ENCODE data around the gene MAFG. TPM values are rescaled to one million over a fixed set of nuclear protein-coding genes. Genes with fewer than 3 reads are reported as not detected.

MAFG gene
- total and polyA plus RNA-seq, 2 of the 13 experiments (the other 11 are each of a cell fraction or from before 2014, with no cell fraction given): 14.5 to 20.0 TPM

DNA sequence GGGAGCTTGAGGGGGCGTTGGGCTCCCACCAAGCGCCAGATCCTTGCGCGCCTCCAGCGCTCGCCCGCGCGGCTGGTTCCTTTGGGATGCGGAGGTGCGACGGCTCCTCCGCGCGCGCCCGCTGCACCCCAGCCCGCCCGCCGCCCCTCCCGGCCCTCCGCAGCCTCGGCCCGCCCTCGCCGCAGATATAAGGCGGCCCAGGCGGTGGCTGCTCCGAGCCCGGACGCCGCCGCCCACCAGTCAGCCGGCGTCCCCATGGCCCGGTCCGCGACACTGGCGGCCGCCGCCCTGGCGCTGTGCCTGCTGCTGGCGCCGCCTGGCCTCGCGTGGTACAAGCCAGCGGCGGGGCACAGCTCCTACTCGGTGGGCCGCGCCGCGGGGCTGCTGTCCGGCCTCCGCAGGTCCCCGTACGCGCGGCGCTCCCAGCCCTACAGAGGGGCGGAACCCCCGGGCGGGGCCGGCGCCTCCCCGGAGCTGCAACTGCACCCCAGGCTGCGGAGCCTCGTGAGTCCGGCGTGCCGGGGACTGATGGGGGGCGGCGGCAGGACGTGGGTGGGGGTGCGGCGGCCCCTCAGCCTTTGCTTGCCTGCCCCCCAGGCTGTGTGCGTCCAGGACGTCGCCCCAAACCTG is 25.4 kb downstream of the MAFG start, which contains the start of gene NPB (continued):
- TF ChIP-seq SP5 (CRISPR knock-in tag; IDR thresholded peaks at IDR 0.05; ENCODE audit: borderline replicate concordance, low read depth): no peak
- TF ChIP-seq KDM2A (CRISPR knock-in tag; IDR thresholded peaks at IDR 0.05; ENCODE audit: borderline replicate concordance, low read depth): no peak
- no peak for TF ChIP-seq DMAP1 (CRISPR knock-in tag; IDR thresholded peaks at IDR 0.05)
- no peak for TF ChIP-seq ZNF720 (CRISPR knock-in tag; IDR thresholded peaks at IDR 0.05)
- no peak; the same call in 1 of the 2 replicates for TF ChIP-seq DZIP1 (CRISPR knock-in tag; IDR thresholded peaks at IDR 0.05)
- TF ChIP-seq NFE2 (CRISPR knock-in tag; IDR thresholded peaks at IDR 0.05): no peak
- TF ChIP-seq FOXM1 (CRISPR knock-in tag; IDR thresholded peaks at IDR 0.05): no peak
- no peak for TF ChIP-seq PAWR (CRISPR knock-in tag; IDR thresholded peaks at IDR 0.05; ENCODE audit: borderline replicate concordance)
- TF ChIP-seq, protein P1, sequence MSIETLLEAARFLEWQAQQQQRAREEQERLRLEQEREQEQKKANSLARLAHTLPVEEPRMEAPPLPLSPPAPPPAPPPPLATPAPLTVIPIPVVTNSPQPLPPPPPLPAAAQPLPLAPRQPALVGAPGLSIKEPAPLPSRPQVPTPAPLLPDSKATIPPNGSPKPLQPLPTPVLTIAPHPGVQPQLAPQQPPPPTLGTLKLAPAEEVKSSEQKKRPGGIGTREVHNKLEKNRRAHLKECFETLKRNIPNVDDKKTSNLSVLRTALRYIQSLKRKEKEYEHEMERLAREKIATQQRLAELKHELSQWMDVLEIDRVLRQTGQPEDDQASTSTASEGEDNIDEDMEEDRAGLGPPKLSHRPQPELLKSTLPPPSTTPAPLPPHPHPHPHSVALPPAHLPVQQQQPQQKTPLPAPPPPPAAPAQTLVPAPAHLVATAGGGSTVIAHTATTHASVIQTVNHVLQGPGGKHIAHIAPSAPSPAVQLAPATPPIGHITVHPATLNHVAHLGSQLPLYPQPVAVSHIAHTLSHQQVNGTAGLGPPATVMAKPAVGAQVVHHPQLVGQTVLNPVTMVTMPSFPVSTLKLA (IDR thresholded peaks at IDR 0.05): no peak
- no peak for TF ChIP-seq PRPF4 (IDR thresholded peaks at IDR 0.05; ENCODE audit: low read depth, low read length, poor library complexity, severe bottlenecking)
- no peak for TF ChIP-seq GATAD2A (CRISPR knock-in tag; IDR thresholded peaks at IDR 0.05)
- TF ChIP-seq ZFP41 (CRISPR knock-in tag; IDR thresholded peaks at IDR 0.05; ENCODE audit: borderline replicate concordance): no peak
- no peak for TF ChIP-seq EHMT2 (IDR thresholded peaks at IDR 0.05; ENCODE audit: borderline replicate concordance, low read depth, low read length)
- TF ChIP-seq, protein P2, sequence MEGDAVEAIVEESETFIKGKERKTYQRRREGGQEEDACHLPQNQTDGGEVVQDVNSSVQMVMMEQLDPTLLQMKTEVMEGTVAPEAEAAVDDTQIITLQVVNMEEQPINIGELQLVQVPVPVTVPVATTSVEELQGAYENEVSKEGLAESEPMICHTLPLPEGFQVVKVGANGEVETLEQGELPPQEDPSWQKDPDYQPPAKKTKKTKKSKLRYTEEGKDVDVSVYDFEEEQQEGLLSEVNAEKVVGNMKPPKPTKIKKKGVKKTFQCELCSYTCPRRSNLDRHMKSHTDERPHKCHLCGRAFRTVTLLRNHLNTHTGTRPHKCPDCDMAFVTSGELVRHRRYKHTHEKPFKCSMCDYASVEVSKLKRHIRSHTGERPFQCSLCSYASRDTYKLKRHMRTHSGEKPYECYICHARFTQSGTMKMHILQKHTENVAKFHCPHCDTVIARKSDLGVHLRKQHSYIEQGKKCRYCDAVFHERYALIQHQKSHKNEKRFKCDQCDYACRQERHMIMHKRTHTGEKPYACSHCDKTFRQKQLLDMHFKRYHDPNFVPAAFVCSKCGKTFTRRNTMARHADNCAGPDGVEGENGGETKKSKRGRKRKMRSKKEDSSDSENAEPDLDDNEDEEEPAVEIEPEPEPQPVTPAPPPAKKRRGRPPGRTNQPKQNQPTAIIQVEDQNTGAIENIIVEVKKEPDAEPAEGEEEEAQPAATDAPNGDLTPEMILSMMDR (CRISPR knock-in tag; IDR thresholded peaks at IDR 0.05): no peak
- TF ChIP-seq CEBPB (IDR thresholded peaks at IDR 0.05; ENCODE audit: borderline replicate concordance, low read depth, low read length): no peak
- peak; percentile 52; the same call in 1 of the 2 replicates for TF ChIP-seq ZSCAN5A (CRISPR knock-in tag; IDR thresholded peaks at IDR 0.05; ENCODE audit: borderline replicate concordance)
- no peak for TF ChIP-seq WIZ (CRISPR knock-in tag; IDR thresholded peaks at IDR 0.05)
- no peak; the same call in 1 of the 2 replicates for TF ChIP-seq ZNF619 (CRISPR knock-in tag; IDR thresholded peaks at IDR 0.05)
- TF ChIP-seq RARG (CRISPR knock-in tag; IDR thresholded peaks at IDR 0.05; ENCODE audit: low read depth): no peak
- TF ChIP-seq ZNF569 (CRISPR knock-in tag; IDR thresholded peaks at IDR 0.05; ENCODE audit: borderline replicate concordance): no peak
- TF ChIP-seq ZNF446 (CRISPR knock-in tag; IDR thresholded peaks at IDR 0.05): peak; percentile 91
- no peak for TF ChIP-seq TSC22D2 (CRISPR knock-in tag; IDR thresholded peaks at IDR 0.05; ENCODE audit: borderline replicate concordance)
- TF ChIP-seq TOE1 (CRISPR knock-in tag; IDR thresholded peaks at IDR 0.05): no peak
- no peak for TF ChIP-seq ZNF816 (CRISPR knock-in tag; IDR thresholded peaks at IDR 0.05; ENCODE audit: borderline replicate concordance)
- peak; percentile 41; the same call in 1 of the 2 replicates for TF ChIP-seq ZMAT3 (CRISPR knock-in tag; conservative IDR thresholded peaks at IDR 0.05)

All from HepG2 (cell line).